ENCODE data around the gene ANKH.
"Not testable (repeated sequence)": the region's sequence is repeated elsewhere in the genome, so short reads cannot be mapped to it uniquely, and the experiment has no call there.

DNA sequence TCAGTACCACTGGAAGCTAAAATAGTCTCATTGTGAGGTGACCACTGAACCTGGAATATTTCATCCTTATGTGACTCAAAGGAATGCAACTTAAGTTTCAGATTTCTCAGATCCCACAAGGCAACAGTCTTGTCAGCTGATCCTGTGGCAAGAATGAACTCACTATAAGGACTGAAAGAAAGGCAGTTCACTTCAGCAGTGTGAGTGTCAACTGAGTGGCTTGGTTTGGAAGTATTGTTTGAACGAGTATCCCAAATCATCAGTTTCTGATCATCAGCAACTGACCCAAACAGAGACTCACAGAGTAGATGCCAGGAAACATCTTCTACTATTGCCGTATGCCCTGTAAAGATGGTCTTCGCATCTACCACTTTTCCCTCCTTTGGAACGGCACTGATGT is 74.2 kb downstream of the ANKH start:
- not testable (repeated sequence) for TF ChIP-seq CTCF (conservative IDR thresholded peaks at IDR 0.05; ENCODE audit: low read length); EZH2phosphoT487 (IDR thresholded peaks at IDR 0.05; ENCODE audit: borderline replicate concordance)
